ENCODE data around the gene PCDHGA3. TPM values are rescaled to one million over a fixed set of nuclear protein-coding genes. Genes with fewer than 3 reads are reported as not detected.
A peak's percentile ranks its signal among the peaks of the same experiment; 100 is the strongest.

PCDHGA3 gene
- polyA plus RNA-seq, 3 donors, result not detected

- Mint-ChIP-seq H3K4me3 (peak within 1 kb of the TSS in 1 of 2 donors; percentile 42), H3K9me3 (peaks cover 37 to 80% (median 62%) of the 10 kb centered on the region in 7 donors), H3K36me3 (peaks cover 6 to 7% of the 10 kb centered on the region in 2 donors), H3K27ac (no peak within 1 kb of the TSS), H3K4me1 (peaks cover 2% of the 10 kb centered on the region), H3K27me3 (ENCODE audit: low read depth in 3 of 3) (peaks cover 29 to 64% (median 60%) of the 10 kb centered on the region in 3 donors)
- no peak within 1 kb of the TSS for H3K4me2 ChIP-seq (replicated peaks; ENCODE audit: extremely low read depth, low read length, poor library complexity, severe bottlenecking)
- intact Hi-C loops (cut with micrococcal nuclease), result no loop called here
- WGBS (ENCODE audit: insufficient coverage), result 15% methylated on average over 28 of the region's 29 CpGs
- H2AFZ ChIP-seq (ENCODE audit: insufficient read depth, low read depth, low read length, poor library complexity, severe bottlenecking), result peak within 1 kb of the TSS; percentile 33
- no peaks in the 10 kb centered on the region for H4K20me1 ChIP-seq (ENCODE audit: insufficient read depth, low read length)
- peak within 1 kb of the TSS in 1 of 3 experiments; percentile 19 for H3K4me3 ChIP-seq (replicated peaks in 1 of 3; ENCODE audit: low read depth in 2 of 3, low read length in 3 of 3)
- no peak within 1 kb of the TSS for H3K9ac ChIP-seq (ENCODE audit: insufficient read depth, low read length, poor library complexity, severe bottlenecking)
- peaks cover 30 to 91% of the 10 kb centered on the region in 2 donors for H3K27me3 ChIP-seq (ENCODE audit: control insufficient read depth in 2 of 2, insufficient read depth in 2 of 2, low read length in 2 of 2)
- peaks cover 52 to 75% of the 10 kb centered on the region in 2 donors for H3K9me3 ChIP-seq (replicated peaks in 1 of 2; ENCODE audit: control insufficient read depth in 1 of 2, insufficient read depth in 1 of 2, low read length in 2 of 2)
- no peak within 1 kb of the TSS for H3K27ac ChIP-seq (ENCODE audit: low read depth in 1 of 2, low read length in 2 of 2)
- TF ChIP-seq CTCF (IDR thresholded peaks at IDR 0.05), result peak; percentile 63
- no peaks in the 10 kb centered on the region for H3K79me2 ChIP-seq (ENCODE audit: insufficient read depth, low read length)
- no peak for DNase-seq
- no peaks in the 10 kb centered on the region for H3K36me3 ChIP-seq (replicated peaks in 1 of 2; ENCODE audit: control insufficient read depth in 1 of 2, insufficient read depth in 2 of 2, low read length in 2 of 2)
- no peaks in the 10 kb centered on the region for H3K4me1 ChIP-seq (ENCODE audit: control insufficient read depth in 1 of 2, insufficient read depth in 2 of 2, low read length in 2 of 2)
These were observed 11.4 kb downstream of the PCDHGA3 start, which contains the start of gene PCDHGA4 for GRCh38 chr5:141354900-141355469. Gene PCDHGA4, plus strand, starts transcription at chr5:141355021. Its CDS starts 87 bp downstream, at chr5:141355108.

- Mint-ChIP-seq H3K27me3 (ENCODE audit: low read depth in 3 of 3) (peaks cover 33 to 64% (median 59%) of the 10 kb centered on the region in 3 donors), H3K4me1 (peaks cover 2% of the 10 kb centered on the region), H3K27ac (no peak overlapping the region), H3K36me3 (peaks cover 9 to 10% of the 10 kb centered on the region in 2 donors), H3K4me3 (no peak overlapping the region), H3K9me3 (peaks cover 38 to 80% (median 62%) of the 10 kb centered on the region in 7 donors)
- Histone ChIP-seq H3K36me3 (replicated peaks in 1 of 2; ENCODE audit: control insufficient read depth in 1 of 2, insufficient read depth in 2 of 2, low read length in 2 of 2) (no peaks in the 10 kb centered on the region), H3K4me3 (replicated peaks in 1 of 3; ENCODE audit: low read depth in 2 of 3, low read length in 3 of 3) (no peak overlapping the region), H3K27ac (ENCODE audit: low read depth in 1 of 2, low read length in 2 of 2) (no peak overlapping the region), H3K4me2 (replicated peaks; ENCODE audit: extremely low read depth, low read length, poor library complexity, severe bottlenecking) (no peak overlapping the region), H3K4me1 (ENCODE audit: control insufficient read depth in 1 of 2, insufficient read depth in 2 of 2, low read length in 2 of 2) (no peaks in the 10 kb centered on the region), H3K27me3 (ENCODE audit: control insufficient read depth in 2 of 2, insufficient read depth in 2 of 2, low read length in 2 of 2) (peaks cover 31 to 91% of the 10 kb centered on the region in 2 donors), H4K20me1 (ENCODE audit: insufficient read depth, low read length) (no peaks in the 10 kb centered on the region), H3K9me3 (replicated peaks in 1 of 2; ENCODE audit: control insufficient read depth in 1 of 2, insufficient read depth in 1 of 2, low read length in 2 of 2) (peaks cover 53 to 75% of the 10 kb centered on the region in 2 donors), H2AFZ (ENCODE audit: insufficient read depth, low read depth, low read length, poor library complexity, severe bottlenecking) (no peak overlapping the region), H3K79me2 (ENCODE audit: insufficient read depth, low read length) (no peaks in the 10 kb centered on the region), H3K9ac (ENCODE audit: insufficient read depth, low read length, poor library complexity, severe bottlenecking) (no peak overlapping the region)
- no peak for DNase-seq
- TF ChIP-seq CTCF (IDR thresholded peaks at IDR 0.05), result no peak
- intact Hi-C loops (cut with micrococcal nuclease), result no loop called here
- 48% methylated on average over 23 of the region's 24 CpGs for WGBS (ENCODE audit: insufficient coverage)
These were observed 12.0 kb downstream of the PCDHGA3 start for GRCh38 chr5:141355641-141356040.
